Lung (tissue), 12 donors: ENCODE data around the gene CARM1. TPM values are rescaled to one million over a fixed set of nuclear protein-coding genes. Genes with fewer than 3 reads are reported as not detected.

ENCODE experiments used
- ATAC-seq: fragments of 200-7000 bp; cut with Tn5 transposase; one replicate; pipeline ENCODE4 v1.9.1; 2020; ENCODE audit warnings: moderate number of reproducible peaks; ENCODE audit not compliant: insufficient read depth, low FRiP score
- DNase-seq, 3 donors: peaks; one replicate each; pipeline ENCODE4 v3.0.0-alpha.2; 2013 to 2017
- H3K27ac ChIP-seq, 2 donors: one replicate each; pipeline ENCODE4 v1.5.1; 2013; ENCODE audit warnings: mild to moderate bottlenecking in 2 of 2, moderate library complexity in 2 of 2, control low read depth in 1 of 2, inconsistent platforms in 1 of 2, low read depth in 1 of 2, low read length in 1 of 2
- H3K27me3 ChIP-seq, 3 donors: one replicate each; pipeline ENCODE4 v1.5.1; 2013; ENCODE audit warnings: low read length in 2 of 3; ENCODE audit not compliant: control insufficient read depth in 3 of 3, insufficient read depth in 3 of 3
- H3K36me3 ChIP-seq, 4 donors: one replicate each; pipeline ENCODE4 v1.5.1; 2013; ENCODE audit warnings: low read length in 4 of 4, mild to moderate bottlenecking in 1 of 4, moderate library complexity in 1 of 4; ENCODE audit not compliant: control insufficient read depth in 4 of 4, insufficient read depth in 4 of 4
- H3K4me1 ChIP-seq, 5 donors: one replicate each; pipeline ENCODE4 v1.5.1; 2013; ENCODE audit warnings: low read length in 5 of 5, mild to moderate bottlenecking in 2 of 5, moderate library complexity in 1 of 5; ENCODE audit not compliant: control insufficient read depth in 5 of 5, insufficient read depth in 5 of 5
- H3K4me3 ChIP-seq: one replicate; pipeline ENCODE4 v1.5.1; 2013; ENCODE audit warnings: mild to moderate bottlenecking, control low read depth, moderate library complexity
- H3K9ac ChIP-seq, 2 donors: one replicate each; pipeline ENCODE4 v1.5.1; 2013; ENCODE audit warnings: low read length in 2 of 2, control low read depth in 1 of 2; ENCODE audit not compliant: insufficient read depth in 1 of 2
- H3K9me3 ChIP-seq, 4 donors: one replicate each; pipeline ENCODE4 v1.5.1; 2013; ENCODE audit warnings: low read length in 3 of 4, mild to moderate bottlenecking in 1 of 4, moderate library complexity in 1 of 4; ENCODE audit not compliant: control insufficient read depth in 4 of 4, insufficient read depth in 3 of 4
- CTCF ChIP-seq: IDR thresholded peaks from 2 replicates; pipeline ENCODE4 v1.5.1; 2012; ENCODE audit warnings: mild to moderate bottlenecking; ENCODE audit errors: control extremely low read depth, extremely low read depth
- WGBS, 2 donors: extraction: QIAGEN DNeasy Blood & Tissue Kit; methylation state at CpG; one replicate each; pipeline ENCODE4 v1.1.7; 2013; 5-methylcytosine and 5-hydroxymethylcytosine counted together
- polyA plus RNA-seq, 2 donors: library from polyadenylated mRNA; stranded (reverse); fragments of 200-250 nt; gene quantifications; one replicate each; pipeline ENCODE4 v1.2.1, GENCODE V29; 2013
- total RNA-seq, 2 donors: library from RNA; depleted of rRNA in 1 of 2; stranded (reverse); fragments of >200 nt in 1 of 2; gene quantifications; one replicate each; pipeline ENCODE4 v1.2.1, GENCODE V29; 2014 to 2021
- donor health status: control.
- donor health status: control.
- donor health status: Bipolar disorder and iron deficiency.
- donor health status: healthy.
- donor health status: DM: yes; HTN: yes; CAD: no.

Gene CARM1
- total and polyA plus RNA-seq, 4 donors = 19.9 to 35.5 (median 27.9) TPM

- H3K36me3 ChIP-seq = peaks cover 3 to 57% (median 25%) of the 10 kb centered on the region in 4 donors
- no peak overlapping the region for H3K4me3 ChIP-seq
- no peak for TF ChIP-seq CTCF
- no peak overlapping the region for H3K27ac ChIP-seq
- H3K9ac ChIP-seq = no peak overlapping the region
- DNase-seq (no peak), ATAC-seq (no peak)
- H3K4me1 ChIP-seq = no peaks in the 10 kb centered on the region
- 92% methylated on average over 43 of the region's 43 CpGs for WGBS, 2 donors
- H3K9me3 ChIP-seq = no peaks in the 10 kb centered on the region
- H3K27me3 ChIP-seq = no peaks in the 10 kb centered on the region
These were observed 50.0 kb downstream of the CARM1 start for GRCh38 chr19:10921199-10921909.

GRCh38 chr19:10921910-10922637 lies 50.7 kb downstream of the CARM1 start:
- Histone ChIP-seq H3K4me1 (no peaks in the 10 kb centered on the region), H3K27me3 (no peaks in the 10 kb centered on the region), H3K9me3 (no peaks in the 10 kb centered on the region), H3K27ac (no peak overlapping the region), H3K9ac (no peak overlapping the region), H3K4me3 (no peak overlapping the region), H3K36me3 (peaks cover 2 to 53% (median 24%) of the 10 kb centered on the region in 4 donors)
- DNase-seq (no peak), ATAC-seq (no peak)
- TF ChIP-seq CTCF = no peak
- WGBS, 2 donors = 84 to 86% methylated on average over 33 of the region's 33 CpGs

GRCh38 chr19:10922638-10923014 lies 51.3 kb downstream of the CARM1 start:
- no peak overlapping the region for H3K9ac ChIP-seq
- ATAC-seq = no peak
- no peak overlapping the region for H3K27ac ChIP-seq
- H3K9me3 ChIP-seq = no peaks in the 10 kb centered on the region
- no peaks in the 10 kb centered on the region for H3K27me3 ChIP-seq
- DNase-seq = no peak
- peaks cover 2 to 53% (median 24%) of the 10 kb centered on the region in 4 donors for H3K36me3 ChIP-seq
- peaks cover 0 to 5% (median 2%) of the 10 kb centered on the region in 5 donors for H3K4me1 ChIP-seq
- TF ChIP-seq CTCF = no peak
- no peak overlapping the region for H3K4me3 ChIP-seq
- WGBS, 2 donors = 91% methylated on average over 13 of the region's 13 CpGs
